Medulla oblongata (tissue), 1 donor: ENCODE results near the gene PTPRN2.
"Not testable (repeated sequence)": the region's sequence is repeated elsewhere in the genome, so short reads cannot be mapped to it uniquely, and the experiment has no call there.

ENCODE experiments used
- DNase-seq: peaks from one replicate; pipeline ENCODE4 v3.0.0-alpha.2; 2015; ENCODE audit errors: extremely low spot score

The PTPRN2 gene

GRCh38 chr7:157952050-157952667 lies 635.5 kb downstream of the PTPRN2 start:
- no peak for DNase-seq

GRCh38 chr7:157951300-157952049 lies 636.1 kb downstream of the PTPRN2 start:
- DNase-seq: no peak

- no peak for DNase-seq
Observed at GRCh38 chr7:157949711-157950110, 637.9 kb downstream of the PTPRN2 start.

GRCh38 chr7:157947504-157947903 lies 640.1 kb downstream of the PTPRN2 start:
- DNase-seq: no peak

- DNase-seq: no peak
Observed at GRCh38 chr7:157946398-157947060, 641.1 kb downstream of the PTPRN2 start.

- DNase-seq: no peak
Observed at GRCh38 chr7:157945401-157945800, 642.2 kb downstream of the PTPRN2 start.

GRCh38 chr7:157944734-157945291 lies 642.8 kb downstream of the PTPRN2 start:
- DNase-seq: no peak

- DNase-seq: no peak
Observed at GRCh38 chr7:157944051-157944450, 643.6 kb downstream of the PTPRN2 start.

- no peak for DNase-seq
Observed at GRCh38 chr7:157943561-157943960, 644.1 kb downstream of the PTPRN2 start.

- DNase-seq: no peak
Observed at GRCh38 chr7:157941210-157941609, 646.4 kb downstream of the PTPRN2 start.

GRCh38 chr7:157940497-157940896 lies 647.1 kb downstream of the PTPRN2 start:
- no peak for DNase-seq

GRCh38 chr7:157938211-157938610 lies 649.4 kb downstream of the PTPRN2 start:
- DNase-seq: no peak

GRCh38 chr7:157937406-157937805 lies 650.2 kb downstream of the PTPRN2 start:
- DNase-seq: no peak

GRCh38 chr7:157936976-157937375 lies 650.6 kb downstream of the PTPRN2 start:
- DNase-seq: no peak

- DNase-seq: not testable (repeated sequence)
Observed at GRCh38 chr7:157935721-157936120, 651.9 kb downstream of the PTPRN2 start.

GRCh38 chr7:157933219-157934155 lies 654.1 kb downstream of the PTPRN2 start:
- not testable (repeated sequence) for DNase-seq

- no peak for DNase-seq
Observed at GRCh38 chr7:157932498-157933218, 655.0 kb downstream of the PTPRN2 start.

- no peak for DNase-seq
Observed at GRCh38 chr7:157930926-157931466, 656.6 kb downstream of the PTPRN2 start.

GRCh38 chr7:157930441-157930840 lies 657.2 kb downstream of the PTPRN2 start:
- DNase-seq: no peak

GRCh38 chr7:157929671-157930070 lies 658.0 kb downstream of the PTPRN2 start:
- no peak for DNase-seq
